GM21447 (cell line): ENCODE results near the gene LMAN1L.

Experiments used
- ATAC-seq: cut with Tn5 transposase; IDR thresholded peaks from one replicate; pipeline ENCODE4 v1.9.1; 2021; ENCODE audit not compliant: unreplicated experiment

LMAN1L gene

DNA sequence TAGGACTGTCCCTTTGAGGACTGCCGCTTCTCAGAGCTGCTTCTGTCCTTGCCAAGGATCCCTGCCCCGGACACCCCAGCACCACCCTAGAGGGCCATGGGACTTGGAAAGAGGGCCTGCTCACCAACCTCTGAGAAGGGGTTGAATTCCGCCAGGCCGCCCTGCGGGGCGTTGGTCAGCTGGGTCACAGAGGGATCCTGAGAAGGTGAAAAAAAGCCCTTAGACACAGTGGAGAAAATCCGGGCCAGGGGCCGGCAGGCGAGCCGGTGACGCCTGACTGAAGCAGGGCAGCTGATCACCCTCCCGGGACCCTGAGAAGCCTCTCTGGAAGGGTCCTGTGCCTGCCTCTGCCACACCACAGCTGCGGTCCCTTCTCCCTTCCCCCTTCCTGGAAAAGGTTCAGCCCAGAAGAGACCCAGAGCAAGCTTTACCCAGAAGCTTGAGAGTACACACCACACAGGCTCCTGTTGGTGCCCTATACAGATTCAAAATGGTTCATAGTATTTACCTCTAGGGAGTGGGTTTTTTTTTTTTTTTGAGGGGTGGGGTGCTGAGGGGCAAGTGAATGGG is 41.9 kb downstream of the LMAN1L start:
- ATAC-seq, result no peak

DNA sequence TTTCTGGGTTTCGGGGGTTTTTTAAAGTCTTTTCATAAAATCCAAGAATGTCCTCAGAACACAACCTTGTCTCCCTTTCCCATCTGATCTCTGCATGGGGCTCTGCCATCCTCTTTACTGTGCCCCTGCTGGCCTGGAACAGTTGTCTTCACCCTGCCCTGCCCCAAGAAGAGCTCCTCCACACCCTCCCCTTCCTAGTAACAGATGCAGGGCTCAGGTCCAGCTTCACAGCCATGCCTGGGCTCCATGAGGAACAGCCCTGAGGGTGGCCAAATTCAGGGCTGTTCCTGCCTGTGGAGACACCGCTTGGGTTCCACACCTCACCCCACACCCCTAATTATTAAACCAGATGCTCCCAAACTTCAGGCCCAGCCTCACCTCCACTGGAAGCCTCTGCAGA is 43.2 kb downstream of the LMAN1L start:
- no peak for ATAC-seq

DNA sequence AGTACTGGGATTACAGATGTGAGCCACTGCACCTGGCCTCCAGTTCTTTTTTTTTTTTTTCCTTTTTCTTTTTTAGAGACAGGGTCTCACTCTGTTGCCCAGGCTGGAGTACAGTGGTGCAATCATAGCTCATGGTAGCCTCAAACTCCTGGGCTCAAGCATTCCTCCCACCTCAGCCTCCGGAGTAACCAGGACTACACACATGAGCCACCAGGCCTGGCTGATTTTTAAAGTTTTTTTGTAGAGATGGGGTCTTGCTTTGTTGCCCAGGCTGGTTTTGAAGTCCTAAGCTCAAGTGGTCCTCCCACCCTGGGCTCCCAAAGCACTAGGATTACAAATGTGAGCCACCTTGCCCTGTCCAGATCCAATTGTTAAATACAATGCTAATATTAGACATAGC is 43.9 kb downstream of the LMAN1L start:
- ATAC-seq, result no peak

DNA sequence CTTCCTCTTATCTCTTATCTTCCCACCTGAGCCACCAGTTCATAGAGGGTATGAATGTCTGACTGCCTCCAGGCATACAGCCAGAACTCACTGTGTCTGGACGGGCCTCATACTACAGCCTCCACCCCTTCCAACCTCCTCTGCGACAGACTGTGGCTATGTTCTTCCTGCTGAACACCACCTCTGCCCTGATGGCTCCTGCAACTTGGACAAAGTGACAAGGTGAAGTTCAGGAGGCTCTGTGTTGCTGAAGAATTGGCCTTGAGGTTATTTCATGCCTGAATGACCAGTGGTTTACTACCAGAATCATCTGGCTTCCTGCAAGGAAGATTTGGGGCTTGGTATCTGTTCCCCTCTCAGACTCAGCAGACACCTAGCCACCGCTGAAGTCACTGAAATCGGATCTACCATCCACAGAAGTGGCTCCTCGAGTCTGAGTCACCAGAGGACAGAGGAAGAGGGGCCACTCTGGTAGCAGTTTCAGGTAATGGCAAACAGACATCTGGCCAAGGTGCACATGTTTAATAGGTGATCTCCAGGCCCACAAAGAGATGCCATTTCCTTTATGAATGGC is 44.5 kb downstream of the LMAN1L start:
- ATAC-seq, result peak; percentile 75

DNA sequence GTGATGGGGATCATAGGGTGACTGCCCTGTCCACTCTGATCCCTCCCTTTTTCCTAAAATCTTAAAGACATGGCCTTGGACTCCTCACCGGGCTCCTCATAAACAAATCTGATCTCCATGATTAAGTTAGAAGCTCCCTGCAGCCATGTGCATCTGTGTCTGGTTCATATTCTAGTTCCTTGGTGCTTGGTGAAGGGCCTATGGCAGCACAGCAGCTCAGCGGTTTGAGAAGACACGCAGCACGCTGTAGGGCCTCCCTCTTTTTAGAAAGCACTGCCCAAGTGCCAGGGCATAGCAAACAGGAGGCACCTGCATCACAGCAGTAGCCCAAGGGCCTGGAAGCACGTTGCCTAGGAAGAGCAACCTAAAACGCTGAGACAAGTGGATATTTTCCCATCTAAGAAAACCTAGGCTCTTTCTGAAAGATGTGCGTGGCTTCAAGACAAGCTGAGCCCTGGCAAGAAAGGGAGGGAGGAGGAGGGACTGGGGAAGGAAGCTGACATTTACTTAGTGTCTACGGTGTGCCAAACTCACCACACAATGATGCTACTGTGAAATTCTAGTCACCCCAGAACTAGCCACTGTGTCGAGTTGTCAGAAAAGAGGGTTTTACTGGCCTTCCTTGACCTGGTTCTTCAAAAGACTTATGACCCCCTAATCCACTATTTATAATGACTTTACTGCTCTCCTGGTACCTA is 45.2 kb downstream of the LMAN1L start:
- ATAC-seq, result peak; percentile 49

DNA sequence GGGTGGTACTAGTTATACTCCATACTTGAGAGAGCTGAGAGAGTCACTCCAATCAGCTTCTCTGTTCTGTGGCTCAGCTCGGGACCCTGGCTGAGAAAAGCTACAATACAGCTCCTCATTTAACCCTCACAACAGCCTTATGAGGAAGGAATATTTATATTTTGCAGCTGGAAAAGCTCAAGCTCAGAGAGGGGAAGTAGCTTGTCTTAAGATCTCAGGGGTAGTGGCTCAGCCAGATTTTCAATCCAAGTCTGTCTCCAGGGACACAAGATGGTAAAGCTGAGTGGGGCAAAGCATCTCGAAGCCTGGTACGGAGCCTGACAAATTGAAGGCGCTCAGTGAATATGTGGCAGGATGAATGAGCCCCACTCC is 45.7 kb downstream of the LMAN1L start:
- no peak for ATAC-seq

DNA sequence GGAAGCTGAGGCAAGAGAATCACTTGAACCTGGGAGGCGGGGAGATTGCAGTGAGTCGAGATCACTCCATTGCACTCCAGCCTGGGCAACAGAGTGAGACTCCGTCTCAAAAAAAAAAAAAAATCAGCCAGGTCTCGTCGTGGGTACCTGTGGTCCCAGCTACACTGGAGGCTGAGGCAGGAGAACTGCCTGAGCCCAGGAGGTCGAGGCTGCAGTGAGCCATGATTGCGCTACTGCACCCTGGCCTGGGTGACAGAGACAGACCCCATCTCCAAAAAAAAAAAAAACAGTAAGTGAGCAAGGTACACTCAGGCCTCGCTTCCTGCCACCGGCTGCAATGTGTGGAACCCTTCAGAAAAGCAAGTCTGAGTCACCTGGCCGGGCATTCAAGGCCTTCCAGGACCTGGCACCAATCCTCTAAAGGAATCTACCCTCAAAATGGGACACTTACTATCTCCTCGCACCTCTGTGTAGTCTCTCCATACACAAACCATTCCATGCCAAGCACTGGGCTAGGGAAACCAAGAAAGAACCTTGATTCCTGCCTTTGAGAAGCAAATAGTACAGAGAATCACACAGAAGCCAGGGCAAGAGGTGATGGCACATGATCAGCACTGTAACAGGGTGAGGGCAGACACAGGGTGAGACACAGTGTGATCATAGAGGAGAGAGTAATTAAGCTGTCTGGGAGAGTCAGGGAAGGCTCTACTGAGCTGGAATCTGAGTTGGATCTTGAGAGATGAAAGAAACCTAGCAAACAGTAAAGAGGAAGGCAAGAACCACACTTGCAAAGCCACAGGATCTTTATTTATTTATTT is 50.8 kb downstream of the LMAN1L start:
- no peak for ATAC-seq

DNA sequence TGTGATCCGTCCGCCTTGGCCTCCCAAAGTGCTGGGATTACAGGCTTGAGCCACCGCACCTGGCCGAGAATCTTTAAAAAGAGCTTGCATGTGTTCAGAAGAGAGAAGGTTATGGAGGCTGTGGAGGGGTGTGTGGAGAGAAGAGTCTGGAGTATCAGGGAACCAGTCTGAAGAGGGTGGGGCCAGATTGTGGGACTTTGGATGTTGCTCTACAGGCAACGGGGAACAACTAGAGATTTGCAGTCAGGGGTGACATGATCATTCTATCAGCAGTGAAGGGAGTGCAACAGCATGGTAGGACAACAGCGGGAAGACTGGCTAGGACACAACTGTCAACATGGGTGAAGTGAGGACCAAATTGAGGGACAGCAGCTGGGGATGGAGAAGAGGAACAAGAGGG is 51.7 kb downstream of the LMAN1L start:
- no peak for ATAC-seq

DNA sequence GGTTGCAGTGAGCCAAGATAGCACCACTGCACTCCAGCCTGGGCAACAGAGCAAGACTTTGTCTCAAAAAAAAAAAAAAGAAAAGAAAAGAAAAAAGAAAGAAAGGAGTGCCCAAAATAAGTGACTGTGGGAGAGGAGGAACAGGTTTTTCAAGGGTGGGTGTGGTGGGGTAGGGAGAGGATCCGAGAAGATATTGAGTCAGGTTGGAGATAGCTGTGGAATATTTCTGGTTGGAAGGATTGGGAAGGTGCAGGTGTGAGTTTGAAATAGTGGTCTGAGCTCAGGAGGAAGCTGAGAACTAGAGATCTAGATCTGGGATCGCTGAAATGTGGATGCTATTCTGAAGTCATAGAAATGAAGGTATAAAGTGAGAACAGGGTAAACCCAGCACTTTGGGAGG is 52.7 kb downstream of the LMAN1L start:
- no peak for ATAC-seq

DNA sequence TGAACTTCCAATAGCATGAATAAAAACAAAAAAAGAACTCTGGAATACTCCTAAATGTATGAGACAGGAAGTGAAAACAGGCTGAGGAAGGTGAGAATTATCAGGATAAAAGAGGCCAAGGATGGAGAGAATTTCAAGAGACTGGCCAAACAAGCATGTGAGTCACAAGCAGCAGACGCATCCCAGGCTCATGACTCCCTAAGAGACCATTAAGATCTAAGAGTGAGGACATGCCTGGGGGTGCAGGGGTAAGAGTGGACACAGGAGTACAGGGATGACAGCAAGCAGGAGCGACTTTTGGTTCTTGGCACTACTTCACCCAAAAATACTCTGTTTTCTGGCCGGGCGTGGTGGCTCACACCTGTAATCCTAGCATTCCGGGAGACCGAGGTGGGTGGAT is 53.5 kb downstream of the LMAN1L start:
- ATAC-seq, result no peak

DNA sequence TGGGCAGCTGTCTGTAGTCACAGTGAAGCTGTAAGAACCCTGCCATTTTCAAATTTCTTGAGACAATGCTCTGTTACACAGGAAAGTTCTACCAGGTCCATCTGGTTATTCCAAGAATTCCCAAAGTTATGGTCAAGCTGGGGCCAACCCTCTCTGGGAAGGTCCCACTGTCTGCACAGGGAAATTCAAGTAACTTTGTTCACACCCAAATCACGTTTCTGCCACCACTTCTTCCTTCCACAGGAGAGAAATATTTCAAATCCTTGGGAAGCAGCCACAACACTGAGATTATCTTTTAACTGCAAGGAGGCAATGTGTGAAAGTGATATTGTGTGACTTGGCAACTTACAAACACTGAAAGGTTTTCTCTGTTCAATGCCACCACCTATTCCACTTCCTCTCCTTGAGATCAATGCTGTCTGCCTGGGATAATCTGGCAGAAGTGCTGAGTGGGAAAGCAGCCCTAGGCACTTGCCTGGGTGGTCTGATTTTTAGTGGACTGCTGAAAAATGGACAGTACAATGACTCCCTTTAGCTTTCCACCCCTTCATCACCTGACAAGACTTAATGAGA is 54.9 kb downstream of the LMAN1L start:
- no peak for ATAC-seq

DNA sequence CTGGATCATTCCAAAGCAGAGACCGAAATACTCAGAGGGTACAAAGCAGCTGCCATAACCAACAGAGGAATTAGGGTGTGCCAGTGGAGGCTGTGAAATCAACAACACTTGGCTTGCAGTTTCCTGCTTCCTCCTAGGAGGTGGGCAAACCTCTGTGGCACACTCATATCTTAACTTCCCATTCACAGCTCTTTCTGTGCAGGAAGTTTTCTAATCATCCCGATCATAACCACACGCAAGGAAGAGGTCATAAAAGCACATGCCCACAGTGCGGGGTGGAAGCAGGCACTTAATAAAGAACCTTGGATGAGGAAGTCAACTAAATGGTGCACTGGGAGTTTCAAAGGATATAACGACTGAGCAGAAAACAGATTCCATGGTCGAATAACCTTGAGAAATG is 55.4 kb downstream of the LMAN1L start:
- no peak for ATAC-seq

DNA sequence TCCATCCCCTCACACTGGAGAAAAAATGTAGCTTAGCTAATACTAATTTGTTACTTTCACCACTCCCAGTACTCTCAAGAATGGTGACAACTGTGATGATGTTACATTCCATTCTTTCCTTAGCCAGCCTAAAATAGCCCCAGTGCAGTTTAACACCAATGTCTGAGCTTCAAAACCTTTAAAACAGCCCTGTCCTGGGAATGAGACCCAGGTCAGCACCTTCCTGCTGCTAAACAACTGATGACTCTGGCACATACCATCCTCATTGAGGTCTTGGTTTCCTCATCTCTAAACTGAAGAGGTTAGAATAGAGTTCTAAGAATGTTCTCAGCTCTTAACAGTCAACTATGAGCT is 56.7 kb downstream of the LMAN1L start:
- ATAC-seq, result no peak

DNA sequence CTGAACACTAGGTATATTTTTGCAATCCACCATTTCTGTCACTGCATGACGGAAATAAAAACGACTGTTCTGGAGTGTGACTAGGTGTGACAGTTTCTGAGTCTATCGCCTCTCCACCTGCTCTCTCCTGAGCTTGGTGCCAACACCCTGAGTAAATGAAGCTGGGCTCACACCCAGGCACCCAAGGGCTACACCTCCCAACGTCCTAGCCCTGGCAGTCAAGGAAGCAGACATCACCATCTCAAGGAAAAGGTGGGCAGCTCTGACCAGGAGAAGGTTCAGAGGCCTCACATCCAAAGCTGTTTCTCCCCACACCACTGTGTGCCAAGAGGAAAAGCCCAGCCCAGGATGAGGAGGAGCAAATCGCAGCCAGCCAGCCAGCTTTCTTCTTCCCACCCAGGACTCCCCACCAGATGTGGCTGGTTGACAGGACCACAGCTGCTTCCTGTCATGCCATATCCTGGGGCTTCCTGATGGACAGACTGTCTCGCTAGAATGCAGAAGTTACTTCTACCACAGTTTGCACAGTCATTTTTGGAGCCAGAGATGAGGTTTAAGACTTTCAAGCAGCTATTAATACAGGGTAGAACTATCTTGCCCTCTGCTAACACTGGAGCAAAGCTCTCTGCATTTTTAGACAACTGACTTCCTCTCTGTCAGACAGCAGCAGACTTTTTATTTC is 57.2 kb downstream of the LMAN1L start:
- ATAC-seq, result peak; percentile 66

DNA sequence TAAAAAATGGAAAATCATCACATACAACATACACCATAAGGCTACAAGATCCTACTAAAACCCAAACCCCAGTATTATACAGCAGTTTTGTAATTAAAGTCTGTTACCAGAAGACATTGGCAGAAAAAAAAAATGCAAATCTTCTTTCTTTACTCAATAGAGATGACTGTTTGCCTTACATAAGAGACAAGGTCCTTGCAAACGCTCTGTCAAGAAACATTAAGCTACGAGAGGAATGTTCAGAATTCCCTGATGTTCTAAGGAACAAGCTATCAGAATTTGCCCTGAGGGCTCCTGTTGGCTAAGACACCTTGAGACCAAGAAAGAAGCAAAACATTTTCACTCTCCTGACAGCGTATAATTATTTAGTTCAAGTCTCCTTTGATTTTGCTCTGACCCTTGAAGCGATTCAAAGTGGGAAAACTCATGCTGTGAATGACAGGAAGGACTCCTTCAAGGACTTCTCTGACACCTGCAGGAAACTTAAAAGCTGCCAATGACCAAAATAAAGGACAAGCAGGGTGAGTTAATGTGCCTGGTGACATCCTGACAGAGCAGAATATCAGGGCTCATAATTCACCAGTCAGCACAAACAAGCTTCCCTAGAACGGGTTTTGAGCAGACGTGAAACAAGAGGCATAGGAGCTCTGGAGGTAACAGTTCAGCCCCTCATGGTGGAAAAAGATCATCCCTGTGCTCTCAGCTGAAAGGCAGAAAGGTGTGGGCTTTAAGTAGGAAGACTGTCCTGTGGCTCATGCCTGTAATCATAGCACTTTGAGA is 58.0 kb downstream of the LMAN1L start:
- ATAC-seq, result no peak

DNA sequence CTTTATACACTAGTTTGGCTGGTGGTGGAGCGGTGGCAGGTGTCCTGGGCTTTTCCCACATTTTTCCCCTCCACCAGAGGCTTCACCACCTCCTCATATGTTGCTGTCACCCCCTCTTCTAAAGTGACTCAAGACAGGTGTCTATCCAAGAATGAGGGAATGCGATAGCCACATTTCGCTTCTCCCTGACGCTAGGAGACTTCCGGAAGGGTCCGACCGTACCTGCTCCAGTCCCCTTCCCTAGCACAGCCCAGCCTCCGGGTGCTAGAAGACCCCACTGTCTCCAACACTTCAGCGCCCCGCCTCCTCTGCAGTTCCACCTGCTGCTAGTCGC is 60.0 kb downstream of the LMAN1L start:
- ATAC-seq, result no peak

DNA sequence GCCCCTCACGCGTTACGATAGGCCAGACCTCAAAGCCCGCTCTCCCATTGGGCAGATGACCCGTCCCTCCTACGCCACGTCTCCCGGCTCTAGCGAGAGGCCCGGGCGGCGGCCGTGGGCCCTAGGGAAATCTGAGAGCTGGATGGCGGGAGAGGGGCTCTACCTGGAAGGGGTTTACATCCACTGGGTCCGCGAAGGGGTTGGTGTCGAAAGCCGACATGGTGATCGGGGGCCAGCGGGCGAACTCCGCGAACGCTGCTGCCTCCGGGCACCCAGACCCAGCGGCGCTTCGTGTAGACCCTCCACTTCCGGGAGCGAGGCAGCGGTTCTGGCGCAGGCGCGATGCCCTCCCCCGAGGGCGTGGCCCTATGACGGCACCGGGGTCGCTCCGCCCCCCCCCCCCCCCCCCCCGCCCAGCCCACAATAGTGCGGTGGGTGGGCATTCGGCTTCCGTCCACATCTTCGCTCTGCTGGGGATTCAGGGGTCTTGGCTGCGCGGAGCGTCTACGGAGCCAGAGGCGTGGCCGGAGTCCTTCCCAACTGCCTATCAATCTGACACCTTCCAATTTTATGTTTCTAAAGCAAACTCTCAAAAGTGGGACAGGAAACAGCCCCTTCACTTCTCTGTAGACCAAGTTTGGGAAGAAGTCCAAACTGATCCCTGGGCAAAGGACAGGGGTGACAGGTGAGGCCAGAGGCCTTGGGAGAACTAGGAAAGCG is 60.6 kb downstream of the LMAN1L start, which contains the start of gene SCAMP2:
Gene SCAMP2, minus strand, starts transcription at position 330 of the 720 bp plus-strand sequence. Its CDS starts 110 bp downstream, at position 220.
- peak; percentile 70 for ATAC-seq

DNA sequence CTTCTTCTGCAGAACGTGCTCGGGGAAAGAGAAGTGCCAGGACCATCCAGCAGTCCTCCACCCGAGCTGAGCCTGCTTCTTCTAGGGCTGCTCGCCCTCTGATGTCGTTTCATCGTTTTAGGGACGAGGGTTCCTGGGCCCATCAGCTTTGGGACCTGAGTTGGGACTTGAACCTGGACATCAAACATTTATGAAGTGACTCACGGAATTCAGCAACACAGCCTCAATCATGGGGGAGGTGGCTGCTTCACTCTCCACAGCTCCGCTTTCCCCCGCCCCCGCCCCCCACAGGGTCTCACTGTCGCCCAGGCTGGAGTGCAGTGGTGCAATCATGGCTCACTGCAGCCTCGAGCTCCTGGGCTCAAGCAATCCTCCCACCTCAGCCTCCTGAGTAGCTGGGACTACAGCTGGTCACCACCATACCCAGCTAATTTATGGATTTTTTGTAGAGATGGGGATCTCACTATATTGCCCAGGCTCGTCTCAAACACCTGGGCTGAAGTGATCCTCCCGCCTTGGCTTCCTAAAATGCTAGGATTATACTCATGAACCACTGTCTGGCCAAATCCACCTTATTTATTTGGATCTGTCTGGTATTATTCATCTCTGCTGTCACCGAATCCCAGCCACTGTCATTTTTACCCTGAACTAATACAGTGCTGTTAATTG is 61.3 kb downstream of the LMAN1L start:
- ATAC-seq, result no peak
